Stimulated activated CD4-positive, alpha-beta T cell treated with anti-CD3 and anti-CD28 coated beads, Interleukin-15, amount 100 ng/mL, for 48 hours (primary cell): ENCODE data around the gene DEPDC1B.
"Not testable (repeated sequence)": the region's sequence is repeated elsewhere in the genome, so short reads cannot be mapped to it uniquely, and the experiment has no call there.

Experiments used
- DNase-seq, 2 donors: peaks; one replicate each; pipeline ENCODE4 v3.0.0-alpha.2; 2020; ENCODE audit warnings: low read depth in 2 of 2

DEPDC1B gene

GRCh38 chr5:60698336-60698735 is 1.6 kb downstream of the DEPDC1B start:
- DNase-seq, result no peak

DNA sequence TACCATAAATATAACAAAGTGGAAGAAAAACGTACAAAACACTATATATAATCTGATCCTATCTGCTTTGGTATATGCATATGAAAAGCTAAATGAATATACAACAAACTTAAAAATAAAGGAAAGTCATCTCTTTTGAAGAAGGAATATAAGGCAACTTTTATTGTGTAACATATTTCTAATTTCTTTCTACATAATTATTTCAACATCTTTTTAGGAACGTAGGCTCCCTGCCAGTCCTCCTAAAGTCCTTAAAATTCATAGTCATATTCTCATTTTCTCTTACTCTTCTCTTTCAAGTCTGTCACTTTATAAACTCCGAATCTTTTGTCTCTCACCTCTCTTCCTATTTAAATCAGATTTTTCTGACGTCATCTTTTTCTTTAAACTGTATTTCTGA is 9.6 kb downstream of the DEPDC1B start:
- DNase-seq, result no peak

GRCh38 chr5:60688980-60689379 is 11.0 kb downstream of the DEPDC1B start:
- DNase-seq, result no peak

- no peak for DNase-seq
Observed at GRCh38 chr5:60687927-60688720, 11.8 kb downstream of the DEPDC1B start.

- no peak for DNase-seq
Observed at GRCh38 chr5:60686157-60686556, 13.8 kb downstream of the DEPDC1B start.

- no peak for DNase-seq
Observed at GRCh38 chr5:60685700-60686099, 14.3 kb downstream of the DEPDC1B start.

- no peak for DNase-seq
Observed at GRCh38 chr5:60685028-60685427, 14.9 kb downstream of the DEPDC1B start.

DNA sequence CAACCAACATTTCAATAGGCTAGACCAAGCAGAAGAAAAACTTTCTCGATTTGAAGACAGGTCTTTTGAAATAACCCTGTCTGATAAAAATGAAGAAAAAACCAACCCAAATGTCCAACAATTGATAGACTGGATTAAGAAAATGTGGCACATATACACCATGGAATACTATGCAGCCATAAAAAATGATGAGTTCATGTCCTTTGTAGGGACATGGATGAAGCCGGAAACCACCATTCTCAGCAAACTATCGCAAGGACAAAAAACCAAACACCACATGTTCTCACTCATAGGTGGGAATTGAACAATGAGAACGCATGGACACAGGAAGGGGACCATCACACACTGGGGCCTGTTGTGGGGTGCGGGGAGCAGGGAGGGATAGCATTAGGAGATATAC is 18.0 kb downstream of the DEPDC1B start:
- DNase-seq, result not testable (repeated sequence)

- no peak for DNase-seq
Observed at GRCh38 chr5:60679816-60680215, 20.1 kb downstream of the DEPDC1B start.

GRCh38 chr5:60677850-60678664 is 21.9 kb downstream of the DEPDC1B start:
- DNase-seq, result no peak

DNA sequence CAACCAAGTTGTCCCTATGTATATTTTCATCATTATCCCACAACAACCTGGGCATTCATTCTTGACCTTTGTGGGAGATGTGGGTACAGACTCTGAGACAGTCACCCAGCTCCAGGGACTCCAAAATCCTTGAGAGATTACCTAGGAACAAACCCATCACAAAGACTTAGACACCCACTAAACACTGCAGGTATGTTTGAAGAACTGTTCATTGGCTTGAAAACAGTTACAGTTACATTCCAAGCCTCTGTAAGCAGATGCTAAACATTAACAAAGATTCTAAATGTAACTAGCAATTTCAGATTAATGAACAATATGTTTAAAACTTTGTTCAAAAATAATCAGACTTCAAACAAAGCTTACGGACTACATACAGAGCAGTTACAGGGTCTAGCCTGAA is 24.7 kb downstream of the DEPDC1B start:
- DNase-seq, result no peak

- no peak for DNase-seq
Observed at GRCh38 chr5:60674251-60675069, 25.5 kb downstream of the DEPDC1B start.

DNA sequence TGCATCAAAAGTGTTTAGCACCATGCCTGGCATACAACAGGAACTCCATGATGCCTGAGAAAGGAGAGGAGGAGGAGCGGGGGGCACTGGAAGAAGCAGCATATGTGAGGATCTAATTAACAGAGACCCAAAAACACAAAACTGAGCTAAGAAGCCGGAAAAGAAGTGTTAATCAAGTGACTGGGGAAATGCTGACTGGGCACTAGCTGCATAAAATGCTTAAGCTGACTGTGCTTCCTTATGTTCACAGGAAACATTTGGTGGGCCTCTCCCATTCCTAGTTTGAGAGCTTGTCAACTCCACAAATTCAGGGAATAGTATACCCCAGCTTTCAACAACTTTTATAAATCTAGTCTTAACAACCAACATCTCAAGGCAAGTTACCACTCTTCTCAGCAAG is 26.6 kb downstream of the DEPDC1B start:
- DNase-seq, result no peak

- DNase-seq, result no peak
Observed at GRCh38 chr5:60672693-60673264, 27.2 kb downstream of the DEPDC1B start.

DNA sequence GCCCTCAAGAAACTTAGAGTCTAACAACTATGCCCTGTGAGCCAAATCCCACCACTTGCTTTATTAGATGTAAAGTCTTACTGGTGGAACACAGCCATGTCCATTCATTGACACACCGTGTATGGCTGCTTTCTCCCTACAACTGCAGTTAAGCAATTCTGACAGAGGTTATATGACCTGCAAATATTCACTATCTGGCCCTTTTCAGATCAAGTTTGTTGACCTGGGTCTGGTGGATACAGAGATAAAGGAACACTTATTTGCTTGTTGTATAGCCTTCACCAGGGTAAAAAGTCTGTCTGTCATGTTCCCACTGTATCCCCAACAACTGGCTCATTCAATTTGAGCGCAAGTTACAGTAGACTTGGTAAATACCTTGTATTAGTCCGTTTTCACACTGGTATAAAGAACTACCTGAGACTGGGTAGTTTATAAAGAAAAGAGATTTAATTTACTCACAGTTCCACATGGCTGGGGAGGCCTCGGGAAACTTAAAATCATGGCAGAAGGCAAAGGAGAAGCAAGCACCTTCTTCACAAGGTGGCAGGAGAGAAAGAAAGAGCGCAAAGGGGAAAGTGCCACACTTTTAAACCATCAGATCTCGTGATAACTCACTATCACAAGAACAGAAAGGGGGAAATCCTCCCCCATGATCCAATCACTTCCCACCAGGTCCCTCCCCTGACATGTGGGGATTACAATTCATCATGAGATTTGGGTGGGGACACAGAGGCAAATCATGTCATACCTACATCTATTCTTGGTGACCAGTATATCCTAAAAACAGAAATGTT is 27.9 kb downstream of the DEPDC1B start:
- DNase-seq, result no peak

- no peak for DNase-seq
Observed at GRCh38 chr5:60670749-60671148, 29.2 kb downstream of the DEPDC1B start.

DNA sequence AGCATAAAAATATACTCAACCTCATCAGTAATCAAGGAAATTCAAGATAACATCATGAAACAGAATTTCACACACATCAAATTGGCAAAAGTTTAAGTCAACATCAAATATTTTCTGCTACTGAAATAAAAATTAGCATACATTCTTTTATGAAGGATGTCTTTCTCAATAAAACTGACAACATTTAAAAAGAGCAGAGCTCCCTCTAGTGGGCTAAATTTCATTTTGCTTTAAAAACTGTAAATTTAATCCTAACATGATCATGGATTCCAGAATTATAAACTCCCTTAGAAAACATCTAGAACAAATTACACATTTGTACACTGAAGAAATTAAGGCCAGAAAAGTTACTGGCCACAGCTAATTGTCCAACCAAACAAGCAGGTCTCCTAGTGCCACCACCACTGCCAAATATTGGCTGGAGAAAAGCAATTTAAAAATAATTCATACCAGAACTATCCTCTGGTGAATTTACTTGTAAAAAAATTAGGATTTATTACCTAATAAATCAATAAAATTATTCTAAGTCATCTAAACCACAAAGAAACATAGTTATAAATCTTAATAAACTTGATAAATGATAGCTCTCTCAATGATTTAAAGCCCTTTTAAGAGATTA is 31.2 kb downstream of the DEPDC1B start:
- no peak for DNase-seq

- no peak for DNase-seq
Observed at GRCh38 chr5:60651872-60652620, 47.9 kb downstream of the DEPDC1B start.

DNA sequence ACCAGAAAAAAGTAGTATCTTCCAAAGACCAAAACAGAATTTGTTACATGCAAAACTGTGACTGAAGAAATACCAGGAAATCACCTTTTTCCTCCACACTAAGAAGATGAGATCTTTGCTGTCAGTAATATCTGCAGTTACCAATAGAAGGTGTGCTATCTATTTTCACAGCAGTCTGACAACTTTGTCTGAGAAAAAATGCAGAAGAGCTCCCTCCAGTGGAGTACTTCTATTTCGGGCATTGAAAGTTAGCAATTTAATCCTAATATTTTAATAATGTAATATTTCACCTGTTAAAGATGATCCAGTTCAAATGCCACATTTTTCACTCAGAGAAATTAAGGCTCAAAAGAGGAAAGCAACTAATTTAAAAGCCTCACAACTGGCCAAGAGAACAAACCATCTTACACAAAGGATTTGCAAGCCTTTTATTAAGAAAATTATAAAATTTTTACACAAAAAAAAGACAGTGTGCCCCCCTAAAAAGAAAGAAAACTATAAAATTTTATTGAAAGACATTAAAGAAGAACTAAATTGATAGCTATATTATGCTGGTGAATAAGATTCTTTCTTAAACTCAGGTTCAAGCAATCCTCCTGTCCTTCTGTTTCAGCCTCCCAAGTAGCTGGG is 50.6 kb downstream of the DEPDC1B start:
- no peak for DNase-seq
